Hepatocyte (in vitro differentiated cells): Measurements from ENCODE around the gene EMSY.

Experiments
- EZH2 ChIP-seq: fragments of 200-600 bp; sonication (generic); IDR thresholded peaks from 2 replicates; pipeline ENCODE4 v1.6.1; 2016; ENCODE audit warnings: antibody characterized with exemption, mild to moderate bottlenecking, borderline replicate concordance
- EZH2phosphoT487 ChIP-seq: fragments of 200-600 bp; sonication (generic); IDR thresholded peaks from one replicate; pipeline ENCODE4 v1.6.1; 2018; ENCODE audit warnings: antibody characterized with exemption, mild to moderate bottlenecking, low read depth, moderate library complexity; ENCODE audit not compliant: unreplicated experiment, severe bottlenecking
- TF ChIP-seq, protein P1 (sequence below): fragments of 200-600 bp; sonication (generic); IDR thresholded peaks from 2 replicates; pipeline ENCODE4 v1.5.1; 2016; ENCODE audit warnings: antibody characterized with exemption, mild to moderate bottlenecking; ENCODE audit not compliant: poor library complexity

DNA sequence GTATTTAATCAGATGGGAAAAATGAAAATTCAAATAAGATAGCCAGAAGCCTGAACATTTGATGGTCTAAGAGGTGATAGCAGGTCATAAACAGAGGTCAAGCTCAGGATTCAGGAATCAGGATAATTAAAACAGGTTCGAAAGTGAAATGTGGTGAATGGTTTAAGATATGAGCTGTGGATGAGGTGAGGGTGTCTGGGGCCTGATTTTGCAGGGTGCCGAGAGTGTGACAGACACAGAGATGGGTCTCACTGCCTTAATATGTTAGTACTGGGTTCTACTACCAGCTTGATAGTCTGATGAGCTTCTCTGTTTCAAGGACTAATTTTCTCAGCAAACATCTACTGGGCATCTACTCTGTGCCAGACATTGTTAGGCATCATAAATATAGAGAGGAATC is 19.9 kb upstream of the EMSY start:
- no peak for TF ChIP-seq EZH2phosphoT487
- TF ChIP-seq, protein P1, sequence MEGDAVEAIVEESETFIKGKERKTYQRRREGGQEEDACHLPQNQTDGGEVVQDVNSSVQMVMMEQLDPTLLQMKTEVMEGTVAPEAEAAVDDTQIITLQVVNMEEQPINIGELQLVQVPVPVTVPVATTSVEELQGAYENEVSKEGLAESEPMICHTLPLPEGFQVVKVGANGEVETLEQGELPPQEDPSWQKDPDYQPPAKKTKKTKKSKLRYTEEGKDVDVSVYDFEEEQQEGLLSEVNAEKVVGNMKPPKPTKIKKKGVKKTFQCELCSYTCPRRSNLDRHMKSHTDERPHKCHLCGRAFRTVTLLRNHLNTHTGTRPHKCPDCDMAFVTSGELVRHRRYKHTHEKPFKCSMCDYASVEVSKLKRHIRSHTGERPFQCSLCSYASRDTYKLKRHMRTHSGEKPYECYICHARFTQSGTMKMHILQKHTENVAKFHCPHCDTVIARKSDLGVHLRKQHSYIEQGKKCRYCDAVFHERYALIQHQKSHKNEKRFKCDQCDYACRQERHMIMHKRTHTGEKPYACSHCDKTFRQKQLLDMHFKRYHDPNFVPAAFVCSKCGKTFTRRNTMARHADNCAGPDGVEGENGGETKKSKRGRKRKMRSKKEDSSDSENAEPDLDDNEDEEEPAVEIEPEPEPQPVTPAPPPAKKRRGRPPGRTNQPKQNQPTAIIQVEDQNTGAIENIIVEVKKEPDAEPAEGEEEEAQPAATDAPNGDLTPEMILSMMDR, result no peak
- no peak for TF ChIP-seq EZH2
